Spleen (tissue), 7 donors: ENCODE data around the gene STK36.
A peak's percentile ranks its signal among the peaks of the same experiment; 100 is the strongest.

Source experiments
- POLR2A ChIP-seq, 3 donors: fragments of 450-650 bp; IDR thresholded peaks; one replicate each; pipeline ENCODE4 v1.5.1; 2017; ENCODE audit warnings: antibody characterized with exemption in 3 of 3, mild to moderate bottlenecking in 1 of 3
- TF ChIP-seq, protein P1 (sequence below), 11 experiments: fragments of 200-600 bp in 7 of 11; fragments of 450-650 bp in 4 of 11; sonication (generic) in 4 of 11; IDR thresholded peaks in 8 of 11; conservative IDR thresholded peaks in 3 of 11; 1 replicate in 7 of 11; 2 replicates in 4 of 11; pipeline versions ENCODE4 v1.4.0 to v1.8.0; 2016 to 2021; ENCODE audit warnings: antibody characterized with exemption in 11 of 11, inconsistent platforms in 4 of 11, mild to moderate bottlenecking in 1 of 11
- donor health status: DM: no; HTN: no; CAD: no; lungs with moderate emphysema.
- donor health status: DM: no; HTN: no; CAD: no.
- donor health status: DM: no; HTN: no; CAD: no.

DNA sequence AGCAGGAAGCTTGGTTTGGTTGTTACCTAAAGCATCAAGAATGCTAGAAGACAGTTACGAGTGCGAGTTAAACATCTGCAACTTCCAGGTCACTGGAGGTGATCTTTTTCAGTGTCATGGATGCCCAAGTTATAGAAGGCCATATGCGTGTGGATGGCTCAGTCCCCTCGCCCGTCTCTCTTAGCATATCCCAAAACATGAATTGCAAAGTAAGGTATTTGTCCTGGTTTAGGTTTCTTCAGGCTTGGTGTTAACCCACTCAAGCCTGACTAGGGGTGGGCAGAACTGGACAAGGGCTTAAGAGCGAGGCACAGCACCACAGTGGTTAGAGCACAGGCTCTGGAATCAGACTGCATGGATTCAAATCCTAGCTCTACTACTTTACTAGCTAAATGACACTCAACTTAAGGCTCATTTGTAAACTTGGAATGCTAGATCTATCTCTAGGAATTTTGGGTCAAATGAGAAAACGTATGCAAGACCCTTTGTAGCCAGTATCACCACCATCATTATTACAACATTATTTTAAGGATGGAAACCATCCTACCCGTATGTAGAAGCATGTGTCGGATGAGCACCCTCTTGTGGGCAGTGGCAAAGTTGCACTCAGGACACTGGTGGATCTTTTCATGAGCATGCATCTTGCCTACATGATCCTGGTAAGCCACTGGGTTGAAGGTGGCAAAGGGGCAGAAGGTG, 23.6 kb upstream of the STK36 start:
- TF ChIP-seq, protein P1, sequence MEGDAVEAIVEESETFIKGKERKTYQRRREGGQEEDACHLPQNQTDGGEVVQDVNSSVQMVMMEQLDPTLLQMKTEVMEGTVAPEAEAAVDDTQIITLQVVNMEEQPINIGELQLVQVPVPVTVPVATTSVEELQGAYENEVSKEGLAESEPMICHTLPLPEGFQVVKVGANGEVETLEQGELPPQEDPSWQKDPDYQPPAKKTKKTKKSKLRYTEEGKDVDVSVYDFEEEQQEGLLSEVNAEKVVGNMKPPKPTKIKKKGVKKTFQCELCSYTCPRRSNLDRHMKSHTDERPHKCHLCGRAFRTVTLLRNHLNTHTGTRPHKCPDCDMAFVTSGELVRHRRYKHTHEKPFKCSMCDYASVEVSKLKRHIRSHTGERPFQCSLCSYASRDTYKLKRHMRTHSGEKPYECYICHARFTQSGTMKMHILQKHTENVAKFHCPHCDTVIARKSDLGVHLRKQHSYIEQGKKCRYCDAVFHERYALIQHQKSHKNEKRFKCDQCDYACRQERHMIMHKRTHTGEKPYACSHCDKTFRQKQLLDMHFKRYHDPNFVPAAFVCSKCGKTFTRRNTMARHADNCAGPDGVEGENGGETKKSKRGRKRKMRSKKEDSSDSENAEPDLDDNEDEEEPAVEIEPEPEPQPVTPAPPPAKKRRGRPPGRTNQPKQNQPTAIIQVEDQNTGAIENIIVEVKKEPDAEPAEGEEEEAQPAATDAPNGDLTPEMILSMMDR (IDR thresholded peaks at IDR 0.05 in 8 of 11, conservative IDR thresholded peaks at IDR 0.05 in 3 of 11): peak; percentile 50 to 85 (median 74)
- no peak for TF ChIP-seq POLR2A (IDR thresholded peaks at IDR 0.05)
